Esophagus muscularis mucosa (tissue), 4 donors: ENCODE data around the gene RFESD. TPM values are rescaled to one million over a fixed set of nuclear protein-coding genes. Genes with fewer than 3 reads are reported as not detected.
"Not testable (repeated sequence)": the region's sequence is repeated elsewhere in the genome, so short reads cannot be mapped to it uniquely, and the experiment has no call there.

Experiments used
- DNase-seq: peaks from one replicate; pipeline ENCODE4 v3.0.0-alpha.2; 2017; ENCODE audit errors: extremely low spot score
- H3K27ac ChIP-seq, 4 donors: fragments of 200-600 bp; sonication (generic); replicated peaks in 1 of 4; 1 replicate in 3 of 4; 2 replicates in 1 of 4; pipeline ENCODE4 v1.5.1; 2016 to 2019; ENCODE audit warnings: mild to moderate bottlenecking in 1 of 4
- H3K27me3 ChIP-seq, 4 donors: fragments of 200-600 bp; sonication (generic); one replicate each; pipeline versions ENCODE4 v1.5.1 to v1.6.0; 2016 to 2019
- H3K36me3 ChIP-seq, 4 donors: fragments of 200-600 bp; sonication (generic); one replicate each; pipeline ENCODE4 v1.5.1; 2016 to 2019
- H3K4me1 ChIP-seq, 4 donors: fragments of 200-600 bp; sonication (generic); one replicate each; pipeline ENCODE4 v1.5.1; 2016 to 2019
- H3K4me3 ChIP-seq, 4 donors: fragments of 200-600 bp; sonication (generic); 1 replicate in 2 of 4; 2 replicates in 2 of 4; pipeline ENCODE4 v1.5.1; 2016 to 2019; ENCODE audit warnings: mild to moderate bottlenecking in 4 of 4, moderate library complexity in 1 of 4
- H3K9me3 ChIP-seq, 4 donors: fragments of 200-600 bp; sonication (generic); 1 replicate in 3 of 4; 2 replicates in 1 of 4; pipeline ENCODE4 v1.5.1; 2016 to 2019
- CTCF ChIP-seq, 3 experiments: fragments of 200-600 bp in 2 of 3; fragments of 450-650 bp in 1 of 3; sonication (generic) in 2 of 3; IDR thresholded peaks; one replicate each; pipeline ENCODE4 v1.5.1; 2017 to 2019; ENCODE audit warnings: antibody characterized with exemption in 3 of 3, mild to moderate bottlenecking in 2 of 3, moderate library complexity in 1 of 3
- EP300 ChIP-seq: sonication (generic); formaldehyde crosslinking; IDR thresholded peaks from one replicate; pipeline ENCODE4 v1.6.1; 2017; ENCODE audit warnings: antibody characterized with exemption
- POLR2A ChIP-seq: fragments of 450-650 bp; IDR thresholded peaks from one replicate; pipeline ENCODE4 v1.6.1; 2017; ENCODE audit warnings: antibody characterized with exemption, moderate library complexity, mild to moderate bottlenecking, low read depth
- POLR2AphosphoS5 ChIP-seq, 2 donors: sonication (generic); formaldehyde crosslinking; IDR thresholded peaks; one replicate each; pipeline ENCODE4 v1.6.1; 2017; ENCODE audit warnings: antibody characterized with exemption in 2 of 2
- WGBS: methylation state at CpG from one replicate; pipeline ENCODE4 v1.1.5; 2018; 5-methylcytosine and 5-hydroxymethylcytosine counted together
- intact Hi-C: fragments of 100-400 bp; cut with DNase I; formaldehyde crosslinking; loops from one replicate; pipeline ENCODE4 v1.15.1; 2023
- total RNA-seq, 4 donors: library from RNA; depleted of rRNA; stranded (reverse); fragments of >200 nt; gene quantifications; one replicate each; pipeline versions ENCODE4 v1.1.0 to v1.2.1, GENCODE V29; 2016

Gene RFESD
- total RNA-seq, 4 donors from 2014 or later: 0.63 to 1.7 (median 0.84) TPM

GRCh38 chr5:95690333-95690732, 43.8 kb downstream of the RFESD start:
- H3K9me3 ChIP-seq: no peaks in the 10 kb centered on the region
- intact Hi-C loops: no loop called here
- H3K4me1 ChIP-seq: no peaks in the 10 kb centered on the region
- no peaks in the 10 kb centered on the region for H3K27me3 ChIP-seq
- TF ChIP-seq POLR2AphosphoS5 (IDR thresholded peaks at IDR 0.05) (no peak), POLR2A (no peak), EP300 (no peak), CTCF (IDR thresholded peaks at IDR 0.05) (no peak)
- H3K4me3 ChIP-seq: no peak overlapping the region
- H3K36me3 ChIP-seq: no peaks in the 10 kb centered on the region
- DNase-seq: no peak
- no peak overlapping the region for H3K27ac ChIP-seq

GRCh38 chr5:95697781-95698681, 51.5 kb downstream of the RFESD start:
- H3K4me3 ChIP-seq: no peak overlapping the region
- no peaks in the 10 kb centered on the region for H3K27me3 ChIP-seq
- no peak overlapping the region for H3K27ac ChIP-seq
- intact Hi-C loops: no loop called here
- no peak for DNase-seq
- no peak for TF ChIP-seq CTCF (IDR thresholded peaks at IDR 0.05)
- no peak for TF ChIP-seq POLR2A
- TF ChIP-seq POLR2AphosphoS5 (IDR thresholded peaks at IDR 0.05): no peak
- TF ChIP-seq EP300: no peak
- no peaks in the 10 kb centered on the region for H3K36me3 ChIP-seq
- H3K4me1 ChIP-seq: no peaks in the 10 kb centered on the region
- H3K9me3 ChIP-seq: no peaks in the 10 kb centered on the region
- 66% methylated on average over 7 of the region's 7 CpGs for WGBS

- intact Hi-C loops: no loop called here
- no peak for DNase-seq
- Histone ChIP-seq H3K4me1 (no peaks in the 10 kb centered on the region), H3K36me3 (no peaks in the 10 kb centered on the region), H3K27me3 (no peaks in the 10 kb centered on the region), H3K4me3 (no peak overlapping the region), H3K9me3 (no peaks in the 10 kb centered on the region), H3K27ac (no peak overlapping the region)
- WGBS: 98% methylated on average over 1 of the region's 1 CpG
- no peak for TF ChIP-seq EP300
- no peak for TF ChIP-seq CTCF (IDR thresholded peaks at IDR 0.05)
- TF ChIP-seq POLR2A: no peak
- TF ChIP-seq POLR2AphosphoS5 (IDR thresholded peaks at IDR 0.05): no peak
These were observed 52.8 kb downstream of the RFESD start for GRCh38 chr5:95699337-95699736.

- Histone ChIP-seq H3K4me3 (no peak overlapping the region), H3K4me1 (no peaks in the 10 kb centered on the region), H3K27ac (no peak overlapping the region), H3K9me3 (no peaks in the 10 kb centered on the region), H3K36me3 (no peaks in the 10 kb centered on the region), H3K27me3 (no peaks in the 10 kb centered on the region)
- TF ChIP-seq POLR2A (no peak), POLR2AphosphoS5 (IDR thresholded peaks at IDR 0.05) (no peak), EP300 (no peak), CTCF (IDR thresholded peaks at IDR 0.05) (no peak)
- intact Hi-C loops: no loop called here
- DNase-seq: no peak
These were observed 54.5 kb downstream of the RFESD start for GRCh38 chr5:95701074-95701473.

- Histone ChIP-seq H3K36me3 (no peaks in the 10 kb centered on the region), H3K27me3 (no peaks in the 10 kb centered on the region), H3K9me3 (no peaks in the 10 kb centered on the region), H3K4me3 (no peak overlapping the region), H3K27ac (no peak overlapping the region), H3K4me1 (no peaks in the 10 kb centered on the region)
- DNase-seq: no peak
- 81% methylated on average over 1 of the region's 1 CpG for WGBS
- intact Hi-C loops: no loop called here
- TF ChIP-seq POLR2AphosphoS5 (IDR thresholded peaks at IDR 0.05) (no peak), EP300 (no peak), POLR2A (no peak), CTCF (IDR thresholded peaks at IDR 0.05) (no peak)
These were observed 57.6 kb downstream of the RFESD start for GRCh38 chr5:95704150-95704549.

GRCh38 chr5:95706196-95706595, 59.6 kb downstream of the RFESD start:
- DNase-seq, H3K27me3 ChIP-seq, H3K4me3 ChIP-seq, H3K27ac ChIP-seq, H3K36me3 ChIP-seq, intact Hi-C loops, H3K9me3 ChIP-seq, H3K4me1 ChIP-seq: not testable (repeated sequence)
- WGBS: 91% methylated on average over 4 of the region's 5 CpGs
